ENCODE measurements around the gene WNK1.
"Not testable (repeated sequence)": the region's sequence is repeated elsewhere in the genome, so short reads cannot be mapped to it uniquely, and the experiment has no call there.

WNK1 gene

DNA sequence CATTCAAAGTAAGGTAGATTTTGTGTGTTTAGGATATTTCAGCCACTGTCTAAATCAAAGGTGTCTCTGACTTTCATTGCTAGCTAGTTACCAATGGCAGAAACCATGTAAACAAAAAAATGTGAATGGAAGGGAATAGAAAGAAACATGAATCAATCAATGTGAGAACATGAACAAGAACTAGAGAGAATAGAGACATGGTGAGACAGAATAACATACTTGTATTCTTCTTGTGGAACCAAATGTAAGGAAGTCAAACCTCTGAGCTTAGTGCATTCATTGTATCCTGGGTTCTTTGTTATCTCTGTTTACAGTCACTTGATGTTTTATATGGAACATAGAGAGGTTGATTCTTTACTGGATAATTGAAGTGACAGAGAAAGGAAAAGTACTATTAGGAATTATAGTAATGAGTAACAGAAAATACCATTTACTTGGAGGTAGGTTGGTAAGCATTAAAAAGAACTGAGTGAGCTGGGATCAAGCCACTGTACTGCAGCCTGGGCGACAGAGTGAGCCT lies 2.6 kb upstream of the WNK1 start:
- no peak for DNase-seq (ENCODE audit: low read depth in 2 of 2)

DNA sequence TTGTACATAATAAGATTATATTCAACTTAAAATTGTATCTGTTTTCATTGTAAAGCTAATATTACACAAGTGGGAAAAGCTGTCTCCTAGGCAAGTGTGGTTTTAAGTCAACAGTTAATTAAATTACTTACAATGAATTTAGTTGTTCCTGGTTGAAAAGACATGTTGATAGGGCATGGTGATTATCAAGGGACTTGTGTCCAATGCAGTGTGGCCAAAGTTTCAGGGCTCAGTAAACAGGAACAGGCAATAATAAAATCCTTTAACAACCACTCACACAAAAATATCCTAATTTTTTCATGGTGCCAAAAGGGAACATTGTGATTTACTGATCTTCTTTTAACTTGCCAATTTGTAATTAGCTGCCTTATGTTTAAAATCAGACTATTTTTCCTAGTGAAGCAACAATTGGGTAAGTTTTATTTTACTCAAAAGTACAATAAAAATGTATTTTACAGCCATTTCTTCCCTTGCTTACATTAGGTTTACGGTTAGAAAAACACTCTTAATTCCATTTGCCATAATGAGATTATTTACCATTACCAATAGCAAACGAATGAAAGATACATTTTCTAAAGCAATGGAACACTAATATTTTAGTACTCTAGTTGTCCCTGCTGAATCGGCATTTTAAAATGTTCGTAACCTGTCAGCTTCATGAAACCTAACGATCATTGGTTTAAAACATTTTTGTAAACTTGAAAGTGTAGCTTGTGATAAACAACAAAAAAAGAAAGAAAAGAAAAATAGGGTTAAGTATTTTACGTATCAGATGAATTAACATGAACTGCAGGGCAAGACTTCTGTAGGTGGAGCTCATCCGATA lies 1.8 kb upstream of the WNK1 start:
- DNase-seq (ENCODE audit: low read depth in 2 of 2), result no peak

DNA sequence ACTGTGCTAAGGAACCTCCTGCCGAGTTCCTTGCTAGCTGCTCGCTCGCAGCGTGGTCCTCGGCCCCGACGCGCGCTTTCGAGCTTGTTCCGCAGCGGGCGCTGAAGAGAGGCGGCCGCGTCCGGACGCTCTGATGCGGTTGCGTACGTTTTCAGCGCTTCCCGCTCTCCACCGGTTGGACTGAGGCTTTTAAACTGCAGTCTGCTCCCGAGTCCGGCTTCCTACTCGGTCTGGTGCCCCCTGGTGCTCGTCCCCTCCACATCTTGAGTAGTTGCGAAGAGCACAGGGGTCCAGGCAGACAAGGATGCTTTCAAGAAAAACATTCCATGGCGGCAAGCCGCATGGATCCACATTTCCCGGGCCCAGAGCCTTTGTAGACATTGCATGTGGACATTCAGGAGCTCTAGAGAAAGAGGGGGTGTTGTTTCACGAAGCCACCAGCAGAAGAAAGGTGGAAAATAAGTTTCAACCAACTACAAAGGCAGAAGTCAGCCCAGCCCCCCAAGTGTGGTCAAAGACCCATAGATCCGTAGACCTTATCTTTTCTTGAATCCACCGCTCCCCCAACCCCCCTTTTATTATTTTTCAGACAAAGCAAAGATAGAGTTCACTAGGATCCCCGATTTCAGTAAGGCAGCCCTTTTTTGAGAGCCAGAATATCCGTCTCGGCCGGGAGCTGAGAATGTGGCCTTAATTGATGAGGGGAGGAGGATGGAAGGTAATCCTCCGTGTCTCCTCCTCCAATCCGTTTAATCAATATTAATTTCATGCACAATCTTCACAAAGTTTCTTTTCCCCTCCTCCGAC lies 984 bp upstream of the WNK1 start:
- peak; percentile 56 to 69 for DNase-seq (ENCODE audit: low read depth in 2 of 2)

DNA sequence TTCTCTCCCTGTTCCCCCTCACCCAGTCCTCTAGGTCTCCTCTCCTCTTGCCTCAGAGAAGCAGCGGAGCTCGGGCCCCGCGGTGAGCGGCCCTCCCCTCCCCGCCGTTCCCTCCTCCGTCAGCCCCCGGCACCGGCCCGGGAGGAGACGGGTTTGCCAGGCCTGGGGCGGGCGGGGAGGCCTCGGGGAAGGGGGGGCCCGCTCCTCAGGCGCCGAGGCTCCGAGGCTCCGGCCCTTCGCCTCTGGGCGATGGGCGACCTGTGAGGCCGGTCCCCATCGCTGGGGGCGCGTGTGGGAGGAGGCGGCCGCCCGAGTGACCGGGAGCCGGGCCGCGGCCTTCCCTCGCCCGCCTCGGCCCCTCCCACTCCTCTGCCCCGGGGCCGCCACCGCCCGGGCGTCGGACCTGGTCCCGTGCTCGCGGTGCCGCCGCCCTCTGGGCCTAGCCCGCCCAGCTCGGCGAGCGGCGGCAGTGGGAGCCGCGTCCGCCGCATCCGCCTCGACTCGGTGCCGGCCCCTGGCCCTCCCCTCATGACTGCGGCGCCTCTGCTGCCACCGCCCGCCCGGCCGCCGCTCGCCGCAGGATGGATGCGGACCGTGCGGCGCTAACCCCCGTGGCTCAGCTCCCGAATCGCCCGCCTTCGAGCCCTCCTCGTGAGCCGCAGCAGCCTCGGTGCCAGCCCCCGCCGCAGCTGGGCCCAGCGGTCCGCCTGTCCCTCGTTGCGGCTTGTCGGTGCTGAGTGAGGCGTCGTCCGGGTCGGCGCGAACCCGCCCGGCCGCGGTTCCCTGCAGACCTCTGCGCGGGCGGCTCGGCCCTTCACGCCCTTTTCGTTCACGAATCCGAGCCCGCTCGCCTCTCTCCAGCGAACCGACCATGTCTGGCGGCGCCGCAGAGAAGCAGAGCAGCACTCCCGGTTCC lies 574 bp downstream of the WNK1 start:
- peak in 1 of 2 donors; percentile 15 for DNase-seq (ENCODE audit: low read depth in 2 of 2)

DNA sequence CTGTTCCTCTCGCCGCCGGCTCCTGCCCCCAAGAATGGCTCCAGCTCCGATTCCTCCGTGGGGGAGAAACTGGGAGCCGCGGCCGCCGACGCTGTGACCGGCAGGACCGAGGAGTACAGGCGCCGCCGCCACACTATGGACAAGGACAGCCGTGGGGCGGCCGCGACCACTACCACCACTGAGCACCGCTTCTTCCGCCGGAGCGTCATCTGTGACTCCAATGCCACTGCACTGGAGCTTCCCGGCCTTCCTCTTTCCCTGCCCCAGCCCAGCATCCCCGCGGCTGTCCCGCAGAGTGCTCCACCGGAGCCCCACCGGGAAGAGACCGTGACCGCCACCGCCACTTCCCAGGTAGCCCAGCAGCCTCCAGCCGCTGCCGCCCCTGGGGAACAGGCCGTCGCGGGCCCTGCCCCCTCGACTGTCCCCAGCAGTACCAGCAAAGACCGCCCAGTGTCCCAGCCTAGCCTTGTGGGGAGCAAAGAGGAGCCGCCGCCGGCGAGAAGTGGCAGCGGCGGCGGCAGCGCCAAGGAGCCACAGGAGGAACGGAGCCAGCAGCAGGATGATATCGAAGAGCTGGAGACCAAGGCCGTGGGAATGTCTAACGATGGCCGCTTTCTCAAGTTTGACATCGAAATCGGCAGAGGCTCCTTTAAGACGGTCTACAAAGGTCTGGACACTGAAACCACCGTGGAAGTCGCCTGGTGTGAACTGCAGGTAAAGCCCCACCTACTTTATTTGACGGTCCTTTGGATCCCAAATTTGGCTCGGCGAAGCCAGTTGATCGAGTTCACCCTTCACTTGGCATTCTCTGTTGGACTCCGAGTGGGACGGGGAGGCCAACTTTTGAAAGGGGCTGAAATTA lies 1.5 kb downstream of the WNK1 start:
- DNase-seq (ENCODE audit: low read depth in 2 of 2), result peak in 1 of 2 donors; percentile 11

DNA sequence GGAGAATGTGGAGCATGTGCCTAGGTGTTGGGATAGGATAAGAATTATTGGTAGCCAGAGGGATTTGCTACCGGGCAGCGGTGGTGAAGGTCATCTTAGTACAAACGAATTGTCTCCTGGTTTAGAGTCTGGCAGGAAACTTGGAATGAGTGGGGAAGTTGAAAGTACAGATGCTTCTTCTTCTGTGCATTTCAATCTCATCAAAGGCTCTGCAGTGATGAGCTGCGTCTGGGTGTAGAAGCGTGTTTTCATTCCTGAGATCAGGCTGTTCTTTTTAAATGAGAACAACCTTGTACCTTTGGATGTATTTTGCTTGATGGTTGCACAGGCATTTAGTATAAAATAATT lies 2.1 kb downstream of the WNK1 start:
- DNase-seq (ENCODE audit: low read depth in 2 of 2), result no peak

DNA sequence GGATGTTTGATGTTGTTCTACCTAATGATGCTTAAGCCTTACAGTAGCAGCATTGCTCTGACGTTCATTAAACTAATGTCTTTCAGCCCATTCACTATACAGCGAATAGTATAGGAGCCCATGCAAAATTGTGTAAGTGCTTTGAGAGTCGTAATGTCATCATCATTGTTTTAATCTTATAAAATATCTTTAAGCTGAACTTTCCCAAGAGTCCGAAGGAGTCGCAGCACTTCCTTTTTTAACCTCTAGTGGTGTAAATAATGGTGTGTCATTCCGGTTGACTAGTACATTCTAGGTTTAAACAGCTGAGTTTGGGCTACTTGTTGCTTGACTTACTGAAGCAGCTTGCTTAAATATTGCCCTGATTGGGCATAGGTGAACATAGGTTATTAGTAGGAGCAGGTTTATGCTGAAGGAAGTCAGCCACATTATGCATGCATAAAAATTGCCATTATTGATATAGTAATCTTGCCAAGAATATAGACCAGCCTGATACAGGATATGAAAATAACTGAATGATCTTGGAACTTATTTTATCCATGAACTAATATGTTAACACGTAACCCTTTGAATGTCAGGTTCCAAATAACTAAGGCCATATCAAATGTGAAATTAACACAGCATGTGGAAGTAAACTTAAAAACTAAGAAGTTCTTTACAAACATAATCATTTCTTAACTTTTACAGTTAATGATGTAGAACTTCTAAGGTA lies 2.6 kb downstream of the WNK1 start:
- no peak for DNase-seq (ENCODE audit: low read depth in 2 of 2)

DNA sequence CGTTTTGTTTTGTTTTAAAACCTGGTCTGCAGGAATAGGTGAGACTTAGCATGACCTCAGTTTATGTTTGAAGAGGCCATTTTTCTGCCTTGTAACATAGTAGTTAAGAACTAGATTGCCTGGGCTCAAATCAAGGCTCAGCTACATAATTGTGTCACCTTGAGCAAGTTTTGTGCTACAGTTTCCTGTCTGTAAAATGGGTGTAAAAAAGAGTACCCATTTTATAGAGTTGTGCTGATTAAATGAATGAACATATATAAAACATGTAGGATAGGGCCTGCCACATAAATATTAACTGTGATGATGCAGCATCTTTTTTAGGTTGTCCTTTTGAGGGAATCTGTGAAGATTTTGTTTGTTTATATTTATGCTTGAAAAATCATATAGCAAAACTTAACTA lies 7.2 kb downstream of the WNK1 start:
- no peak for DNase-seq (ENCODE audit: low read depth in 2 of 2)

DNA sequence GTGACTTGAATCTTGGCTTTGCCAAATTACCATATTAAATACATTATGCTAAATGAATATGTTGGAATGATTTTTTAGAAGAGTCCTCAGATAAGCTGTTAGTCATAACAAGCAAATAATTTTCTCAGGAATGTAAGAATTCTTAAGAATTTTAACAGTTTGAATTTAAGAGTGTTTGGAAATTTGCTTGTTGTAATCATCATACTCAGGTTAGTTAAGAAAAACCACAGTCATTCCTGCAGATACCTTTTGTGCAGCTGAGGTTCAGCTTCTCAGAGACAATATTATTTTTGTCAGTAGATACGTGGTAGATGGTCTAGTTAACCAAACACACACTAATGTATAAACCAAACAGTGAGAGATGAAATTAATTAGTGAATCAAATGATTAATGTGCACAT lies 8.9 kb downstream of the WNK1 start:
- DNase-seq (ENCODE audit: low read depth in 2 of 2), result no peak

DNA sequence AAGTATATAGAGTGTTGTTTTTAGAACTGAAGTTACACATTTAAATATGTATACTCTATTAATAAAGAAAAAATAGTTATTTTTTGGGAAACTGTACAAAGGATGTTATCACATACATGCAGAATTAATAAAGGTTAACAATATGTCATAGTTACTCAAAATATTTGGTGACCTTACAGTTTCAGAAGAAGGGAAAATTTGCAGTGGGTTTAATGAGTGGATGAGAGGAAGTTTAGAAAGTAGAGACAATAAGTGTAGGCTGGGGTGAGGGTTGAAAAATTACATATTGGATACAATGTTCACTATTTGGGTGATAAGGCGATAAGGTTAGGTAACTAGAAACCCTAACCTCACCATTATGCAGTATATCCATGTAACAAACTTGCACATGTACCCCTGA lies 13.5 kb downstream of the WNK1 start:
- DNase-seq (ENCODE audit: low read depth in 2 of 2), result no peak

DNA sequence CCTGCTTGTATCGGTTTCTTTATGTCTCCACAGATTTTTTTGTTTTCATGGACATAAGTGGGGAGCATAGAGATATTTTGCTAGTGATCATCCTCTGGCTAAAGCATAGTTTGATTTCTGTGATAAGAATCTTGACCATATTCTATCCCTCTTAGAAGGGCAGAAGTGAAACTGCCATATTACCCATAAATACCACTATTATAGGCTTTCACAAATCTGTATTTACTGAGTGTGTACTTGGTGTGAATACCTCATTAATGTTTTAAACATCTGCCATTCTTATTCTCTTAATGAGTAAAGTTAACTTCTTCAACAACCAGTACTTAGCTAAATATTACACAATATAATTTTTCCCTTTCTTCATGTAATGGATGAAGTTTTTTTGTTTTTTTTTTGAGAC lies 16.1 kb downstream of the WNK1 start:
- DNase-seq (ENCODE audit: low read depth in 2 of 2), result no peak

DNA sequence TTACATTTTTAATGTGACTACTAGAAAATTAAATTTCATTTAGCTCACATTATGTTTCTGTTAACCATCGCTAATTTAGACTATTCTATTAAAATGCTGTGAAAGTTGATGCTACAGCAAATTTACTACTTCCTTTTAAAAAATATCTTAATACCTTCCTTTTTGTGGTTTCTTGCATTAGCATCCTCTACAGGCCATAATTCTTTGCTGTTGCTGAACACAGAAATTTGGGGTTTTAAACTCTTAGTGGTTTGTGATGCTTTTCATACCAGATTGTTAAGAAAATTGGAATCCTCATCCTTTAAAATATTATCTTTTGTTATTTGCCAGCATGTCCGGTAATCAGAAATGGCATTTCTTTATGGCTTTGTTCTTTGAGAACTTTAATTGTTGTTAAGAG lies 18.1 kb downstream of the WNK1 start:
- no peak for DNase-seq (ENCODE audit: low read depth in 2 of 2)

DNA sequence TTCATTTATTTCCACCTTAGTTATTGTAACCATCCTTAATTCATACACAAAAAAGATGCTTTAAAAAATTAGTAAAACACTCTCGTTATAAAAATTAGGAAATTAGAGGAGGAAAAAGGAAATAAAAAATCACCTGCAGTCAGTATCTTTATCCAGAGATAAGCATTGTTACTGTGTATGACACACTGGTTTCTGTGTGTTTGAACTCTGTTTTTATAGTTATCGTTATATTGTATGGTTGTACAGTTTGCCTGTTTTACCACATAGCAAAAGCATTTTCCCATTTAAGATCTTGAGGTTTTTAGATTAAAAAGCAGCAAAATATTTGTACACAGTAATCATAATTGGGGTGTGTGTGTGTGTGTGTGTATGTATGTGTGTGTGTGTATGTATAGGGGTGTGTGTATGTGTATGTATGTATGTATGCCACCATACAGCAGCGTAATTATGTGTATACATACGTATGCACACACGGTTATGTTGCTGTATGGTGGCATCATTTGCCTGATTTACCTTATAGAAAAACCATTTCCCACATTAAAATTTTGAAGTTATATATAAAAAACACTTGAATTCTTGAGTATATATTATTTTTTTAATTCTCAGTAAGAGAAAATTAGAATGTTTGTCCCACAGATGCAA lies 19.8 kb downstream of the WNK1 start:
- no peak for DNase-seq (ENCODE audit: low read depth in 2 of 2)

DNA sequence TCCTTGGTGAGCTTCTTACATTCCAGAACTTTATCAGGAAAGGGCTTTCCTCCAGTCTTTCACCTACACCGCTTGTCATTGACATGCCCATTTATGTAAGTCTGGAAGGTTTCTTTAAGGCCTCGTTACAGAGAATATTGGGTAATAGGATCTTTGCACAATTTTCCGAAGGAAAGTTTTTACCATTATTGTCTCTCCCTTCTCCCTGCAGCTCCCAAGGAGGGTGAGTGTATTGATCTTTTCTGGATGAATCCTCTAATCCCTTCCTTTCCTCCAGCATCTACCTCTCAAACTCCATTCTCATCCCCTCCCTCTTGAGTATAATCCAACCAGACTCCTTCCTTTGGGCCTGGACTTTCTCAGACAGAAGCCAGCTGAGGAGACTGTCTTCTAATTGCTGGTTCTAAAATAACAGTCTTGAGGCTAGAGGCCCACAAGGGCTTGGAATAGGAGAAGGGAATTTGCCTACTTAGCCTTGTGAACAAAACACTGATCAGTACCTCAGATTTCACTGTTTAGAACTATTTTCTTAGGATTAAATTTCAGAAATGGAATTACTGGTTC lies 21.8 kb downstream of the WNK1 start:
- DNase-seq (ENCODE audit: low read depth in 2 of 2), result no peak

DNA sequence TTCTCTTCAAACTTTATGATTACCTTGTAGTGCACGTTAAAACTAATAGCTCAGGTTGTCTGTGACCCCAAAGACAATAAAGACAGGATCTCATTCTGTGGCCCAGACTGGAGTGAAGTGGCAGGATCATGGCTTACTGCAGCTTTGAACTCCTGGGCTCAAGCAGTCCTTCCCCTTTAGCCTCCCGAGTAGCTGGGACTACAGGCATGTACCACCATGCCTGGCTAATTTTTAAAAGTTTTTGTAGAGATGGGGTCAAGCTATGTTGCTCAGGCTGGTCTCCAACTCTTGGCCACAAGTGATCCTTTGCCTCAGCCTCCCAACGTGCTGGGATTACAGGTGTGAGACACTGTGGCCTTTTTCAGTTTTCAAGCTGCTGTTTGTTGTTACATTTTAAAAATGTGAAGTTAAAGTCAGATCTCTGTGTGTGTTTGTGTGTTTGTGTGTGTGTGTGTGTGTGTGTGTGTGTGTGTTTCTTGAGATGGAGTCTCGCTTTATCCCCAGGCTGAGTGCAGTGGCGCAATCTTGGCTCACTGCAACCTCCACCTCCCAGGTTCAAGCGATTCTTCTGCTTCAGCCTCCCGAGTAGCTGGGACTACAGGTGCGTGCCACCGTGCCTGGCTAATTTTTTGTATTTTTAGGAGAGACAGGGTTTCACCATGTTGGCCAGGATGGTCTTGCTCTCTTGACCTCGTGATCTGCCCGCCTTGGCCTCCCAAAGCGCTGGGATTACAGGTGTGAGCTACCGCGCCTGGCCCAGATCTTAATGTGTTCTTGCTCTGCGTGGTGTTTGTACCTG lies 23.8 kb downstream of the WNK1 start:
- DNase-seq (ENCODE audit: low read depth in 2 of 2), result not testable (repeated sequence)

DNA sequence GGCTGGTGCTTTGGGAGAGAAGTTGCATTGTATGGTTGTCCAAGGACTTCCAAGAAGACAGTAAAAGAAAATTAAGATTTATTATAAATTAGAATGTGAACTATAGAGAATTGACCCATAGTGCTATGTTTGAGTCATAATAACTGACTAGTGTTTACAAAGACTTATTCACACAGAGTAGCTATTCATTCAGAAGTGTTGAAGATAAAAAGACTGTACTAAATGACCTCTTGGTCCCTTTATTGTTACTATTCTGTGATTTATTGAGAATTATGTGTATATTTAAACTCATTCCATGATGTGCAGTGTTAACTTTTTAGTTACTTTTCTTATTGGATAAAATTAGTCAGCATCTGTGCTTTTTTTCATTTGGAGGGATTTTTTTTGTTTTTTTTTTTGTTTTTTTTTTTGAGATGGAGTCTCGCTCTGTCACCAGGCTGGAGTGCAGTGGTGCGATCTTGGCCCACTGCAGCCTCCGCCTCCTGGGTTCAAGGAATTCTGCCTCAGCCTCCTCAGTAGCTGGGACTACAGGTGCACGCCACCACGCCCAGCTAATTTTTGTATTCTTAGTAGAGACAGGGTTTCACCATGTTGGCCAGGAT lies 24.5 kb downstream of the WNK1 start:
- DNase-seq (ENCODE audit: low read depth in 2 of 2), result not testable (repeated sequence)

DNA sequence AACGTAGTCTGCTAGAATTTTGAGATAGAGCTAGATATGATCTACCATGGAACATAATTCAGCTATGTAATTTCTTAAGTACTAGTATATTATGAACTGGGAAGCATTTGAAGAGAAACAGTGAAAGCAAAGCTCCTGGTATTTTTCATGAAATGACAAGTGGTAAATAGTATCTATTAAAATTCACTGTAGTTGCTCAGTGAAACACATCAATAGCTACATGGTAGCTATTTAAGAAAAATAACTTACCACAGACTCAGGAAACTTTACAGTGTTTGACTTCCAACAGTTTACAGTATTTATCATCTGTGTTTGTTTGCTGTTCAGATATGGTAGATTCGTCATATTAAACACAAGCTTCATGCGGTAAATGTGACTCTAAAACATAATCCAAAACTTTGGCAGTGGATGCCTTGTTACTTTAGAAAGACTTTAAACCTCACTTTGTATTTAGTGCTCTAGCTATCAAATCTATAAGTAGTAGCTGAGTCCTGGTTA lies 25.2 kb downstream of the WNK1 start:
- no peak for DNase-seq (ENCODE audit: low read depth in 2 of 2)

DNA sequence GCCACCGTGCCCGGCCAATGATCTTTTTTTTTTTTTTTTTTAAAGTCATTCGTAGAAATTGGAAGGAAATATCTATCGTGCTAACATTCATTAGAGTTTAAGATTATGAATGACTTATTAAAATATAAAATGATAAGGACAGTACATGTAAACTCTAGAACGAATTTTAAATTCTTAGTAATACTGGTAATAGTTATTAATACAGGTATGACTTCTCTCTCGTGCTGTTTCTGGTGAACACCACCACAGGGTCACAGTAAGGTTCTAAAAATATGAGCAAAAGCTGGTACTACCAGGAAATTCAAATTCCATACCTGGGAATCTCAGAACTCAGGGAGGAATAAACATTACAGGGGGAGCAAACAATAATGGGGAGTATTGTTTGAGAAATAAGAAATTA lies 26.2 kb downstream of the WNK1 start:
- no peak for DNase-seq (ENCODE audit: low read depth in 2 of 2)

All from stimulated activated CD8-positive, alpha-beta memory T cell treated with anti-CD3 and anti-CD28 coated beads, Interleukin-2, amount 100 ng/mL, for 1 hour (primary cell).